Uterus (tissue), 2 donors: ENCODE data around the gene UNCX.

Source experiments
- CTCF ChIP-seq, 4 experiments: fragments of 200-600 bp in 2 of 4; fragments of 450-650 bp in 2 of 4; sonication (generic) in 2 of 4; IDR thresholded peaks; one replicate each; pipeline ENCODE4 v1.5.1; 2016 to 2019; ENCODE audit warnings: antibody characterized with exemption in 4 of 4, mild to moderate bottlenecking in 2 of 4, moderate library complexity in 1 of 4
- POLR2A ChIP-seq, 2 donors: fragments of 450-650 bp; IDR thresholded peaks; one replicate each; pipeline ENCODE4 v1.6.1; 2016; ENCODE audit warnings: antibody characterized with exemption in 2 of 2, mild to moderate bottlenecking in 1 of 2, moderate library complexity in 1 of 2

GRCh38 chr7:1242606-1243289 is 10.1 kb downstream of the UNCX start:
- TF ChIP-seq POLR2A (IDR thresholded peaks at IDR 0.05): no peak
- no peak for TF ChIP-seq CTCF (IDR thresholded peaks at IDR 0.05)
